ENCODE results near the gene CIDEC. TPM values are rescaled to one million over a fixed set of nuclear protein-coding genes. Genes with fewer than 3 reads are reported as not detected.

Gene CIDEC
- total RNA-seq, 1 donor from 2014 or later, result not detected

- peaks cover 47% of the 10 kb centered on the region for H3K4me1 Mint-ChIP-seq (ENCODE audit: unreplicated experiment)
- no peak for TF ChIP-seq CTCF (IDR thresholded peaks at IDR 0.05)
- peak within 1 kb of the TSS; percentile 89 for H3K27ac Mint-ChIP-seq (ENCODE audit: unreplicated experiment)
- peak within 1 kb of the TSS; percentile 75 for H3K4me3 Mint-ChIP-seq (ENCODE audit: unreplicated experiment)
- no peaks in the 10 kb centered on the region for H3K9me3 Mint-ChIP-seq (ENCODE audit: unreplicated experiment)
- DNase-seq (ENCODE audit: extremely low spot score, unreplicated experiment), result peak; percentile 89
- H3K27me3 Mint-ChIP-seq (ENCODE audit: unreplicated experiment), result no peaks in the 10 kb centered on the region
- H3K36me3 Mint-ChIP-seq (ENCODE audit: unreplicated experiment), result no peaks in the 10 kb centered on the region
Observed at GRCh38 chr3:9916734-9917680, 37.0 kb upstream of the CIDEC start, which contains the start of gene IL17RC. IL17RC (plus strand) TSS chr3:9917098; CDS start chr3:9917316, 218 bp downstream.

GRCh38 chr3:9916346-9916733 lies 36.3 kb upstream of the CIDEC start:
- H3K36me3 Mint-ChIP-seq (ENCODE audit: unreplicated experiment), result no peaks in the 10 kb centered on the region
- peak overlapping the region; percentile 75 for H3K4me3 Mint-ChIP-seq (ENCODE audit: unreplicated experiment)
- no peaks in the 10 kb centered on the region for H3K27me3 Mint-ChIP-seq (ENCODE audit: unreplicated experiment)
- no peaks in the 10 kb centered on the region for H3K9me3 Mint-ChIP-seq (ENCODE audit: unreplicated experiment)
- H3K4me1 Mint-ChIP-seq (ENCODE audit: unreplicated experiment), result peaks cover 53% of the 10 kb centered on the region
- peak overlapping the region; percentile 89 for H3K27ac Mint-ChIP-seq (ENCODE audit: unreplicated experiment)
- no peak for DNase-seq (ENCODE audit: extremely low spot score, unreplicated experiment)
- no peak for TF ChIP-seq CTCF (IDR thresholded peaks at IDR 0.05)

- Mint-ChIP-seq H3K4me3 (ENCODE audit: unreplicated experiment) (peak overlapping the region; percentile 75), H3K4me1 (ENCODE audit: unreplicated experiment) (peaks cover 56% of the 10 kb centered on the region), H3K36me3 (ENCODE audit: unreplicated experiment) (no peaks in the 10 kb centered on the region), H3K27me3 (ENCODE audit: unreplicated experiment) (no peaks in the 10 kb centered on the region), H3K9me3 (ENCODE audit: unreplicated experiment) (no peaks in the 10 kb centered on the region), H3K27ac (ENCODE audit: unreplicated experiment) (peak overlapping the region; percentile 89)
- TF ChIP-seq CTCF (IDR thresholded peaks at IDR 0.05), result peak; percentile 60
- peak; percentile 89 for DNase-seq (ENCODE audit: extremely low spot score, unreplicated experiment)
Observed at GRCh38 chr3:9915254-9916141, 35.4 kb upstream of the CIDEC start.

- no peak for TF ChIP-seq CTCF (IDR thresholded peaks at IDR 0.05)
- H3K27ac Mint-ChIP-seq (ENCODE audit: unreplicated experiment), result peak overlapping the region; percentile 76
- peaks cover 56% of the 10 kb centered on the region for H3K4me1 Mint-ChIP-seq (ENCODE audit: unreplicated experiment)
- no peaks in the 10 kb centered on the region for H3K27me3 Mint-ChIP-seq (ENCODE audit: unreplicated experiment)
- no peak for DNase-seq (ENCODE audit: extremely low spot score, unreplicated experiment)
- H3K9me3 Mint-ChIP-seq (ENCODE audit: unreplicated experiment), result no peaks in the 10 kb centered on the region
- peak overlapping the region; percentile 22 for H3K4me3 Mint-ChIP-seq (ENCODE audit: unreplicated experiment)
- no peaks in the 10 kb centered on the region for H3K36me3 Mint-ChIP-seq (ENCODE audit: unreplicated experiment)
Observed at GRCh38 chr3:9914559-9915253, 34.7 kb upstream of the CIDEC start.

All from osteocyte (in vitro differentiated cells).